KMS-11 (cell line): ENCODE data around the gene NCAM2.

Experiments
- H2AFZ ChIP-seq: fragments of 200-600 bp; sonication (generic); 2 replicates; pipeline ENCODE4 v1.6.1; 2016; ENCODE audit warnings: antibody characterized with exemption, mixed run types, low read depth
- H3K27ac ChIP-seq: fragments of 200-600 bp; sonication (generic); 2 replicates; pipeline ENCODE4 v1.6.1; 2016; ENCODE audit warnings: mild to moderate bottlenecking, mixed run types
- H3K27me3 ChIP-seq: fragments of 200-600 bp; sonication (generic); 2 replicates; pipeline ENCODE4 v1.6.1; 2017; ENCODE audit warnings: mild to moderate bottlenecking, low read depth, mixed run types, moderate library complexity; ENCODE audit not compliant: insufficient read depth
- H3K36me3 ChIP-seq: fragments of 200-600 bp; sonication (generic); 2 replicates; pipeline ENCODE4 v1.6.1; 2017; ENCODE audit warnings: mild to moderate bottlenecking, mixed run types; ENCODE audit not compliant: insufficient read depth
- H3K4me1 ChIP-seq: fragments of 200-600 bp; sonication (generic); 2 replicates; pipeline ENCODE4 v1.6.1; 2016; ENCODE audit warnings: mild to moderate bottlenecking, low read depth, mixed run types; ENCODE audit not compliant: poor library complexity, severe bottlenecking
- H3K4me2 ChIP-seq: fragments of 200-600 bp; sonication (generic); 2 replicates; pipeline ENCODE4 v1.7.0; 2016; ENCODE audit warnings: mild to moderate bottlenecking, mixed run types
- H3K4me3 ChIP-seq: fragments of 200-600 bp; sonication (generic); IDR thresholded peaks from 2 replicates; pipeline ENCODE4 v1.6.1; 2017; ENCODE audit warnings: low read depth, low read length, mixed read lengths; ENCODE audit not compliant: insufficient read depth
- H3K79me2 ChIP-seq: fragments of 200-600 bp; sonication (generic); 2 replicates; pipeline ENCODE4 v1.6.1; 2016; ENCODE audit warnings: low read depth, mixed run types; ENCODE audit not compliant: insufficient read depth
- H3K9ac ChIP-seq: fragments of 200-600 bp; sonication (generic); 2 replicates; pipeline ENCODE4 v1.6.1; 2016; ENCODE audit warnings: mild to moderate bottlenecking, mixed run types
- H4K20me1 ChIP-seq: fragments of 200-600 bp; sonication (generic); 2 replicates; pipeline ENCODE4 v1.6.1; 2016; ENCODE audit warnings: mild to moderate bottlenecking, mixed run types; ENCODE audit not compliant: insufficient read depth
- CTCF ChIP-seq: fragments of 200-600 bp; sonication (generic); conservative IDR thresholded peaks from 2 replicates; pipeline ENCODE4 v1.6.1; 2017; ENCODE audit warnings: low read depth, mild to moderate bottlenecking, antibody characterized with exemption, low read length, moderate library complexity, mixed read lengths

The NCAM2 gene

DNA sequence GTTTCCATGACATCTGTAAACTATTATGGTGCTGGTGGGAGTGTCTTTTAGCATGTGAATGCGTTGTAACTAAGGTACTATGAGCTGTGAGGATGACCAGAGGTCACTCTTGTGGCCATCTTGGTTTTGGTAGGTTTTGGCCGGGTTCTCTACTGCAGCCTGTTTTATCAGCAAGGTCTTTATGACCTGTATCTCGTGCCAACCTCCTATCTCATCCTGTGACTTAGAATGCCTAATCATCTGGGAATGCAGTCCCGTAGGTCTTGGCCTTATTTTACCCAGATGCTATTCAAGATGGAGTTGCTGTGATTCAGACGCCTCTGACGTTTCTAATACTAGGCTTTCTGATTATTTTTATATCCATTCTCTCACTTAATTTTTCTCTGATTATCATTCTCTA, 9.4 kb downstream of the NCAM2 start:
- no peak overlapping the region for H2AFZ ChIP-seq
- H4K20me1 ChIP-seq = no peaks in the 10 kb centered on the region
- H3K4me2 ChIP-seq = no peak overlapping the region
- no peaks in the 10 kb centered on the region for H3K36me3 ChIP-seq
- H3K9ac ChIP-seq = no peak overlapping the region
- no peak for TF ChIP-seq CTCF
- no peak overlapping the region for H3K4me3 ChIP-seq
- H3K4me1 ChIP-seq = no peaks in the 10 kb centered on the region
- H3K79me2 ChIP-seq = no peaks in the 10 kb centered on the region
- H3K27me3 ChIP-seq = no peaks in the 10 kb centered on the region
- no peak overlapping the region for H3K27ac ChIP-seq

DNA sequence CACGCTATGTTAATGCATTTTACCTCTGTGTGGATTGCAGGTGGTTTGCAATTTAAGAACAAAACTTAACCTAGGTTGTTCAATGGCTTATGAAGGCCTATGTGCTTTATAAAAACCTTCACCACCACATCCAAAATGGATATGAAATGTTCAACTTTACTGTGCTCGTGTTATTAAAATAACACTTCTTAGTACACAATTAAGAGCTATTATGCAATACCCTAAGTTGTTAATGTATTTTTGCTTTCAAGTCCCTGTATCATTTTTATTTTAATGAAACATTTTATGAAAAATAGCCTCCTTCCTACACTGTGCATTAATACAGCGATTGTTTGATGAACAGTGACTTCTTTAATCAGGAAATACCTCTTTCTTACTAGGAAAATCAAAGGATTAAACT, 12.0 kb downstream of the NCAM2 start:
- TF ChIP-seq CTCF = no peak
- Histone ChIP-seq H3K36me3 (no peaks in the 10 kb centered on the region), H3K4me2 (no peak overlapping the region), H4K20me1 (no peaks in the 10 kb centered on the region), H3K4me3 (no peak overlapping the region), H3K79me2 (no peaks in the 10 kb centered on the region), H3K27ac (no peak overlapping the region), H3K4me1 (no peaks in the 10 kb centered on the region), H3K9ac (no peak overlapping the region), H3K27me3 (no peaks in the 10 kb centered on the region), H2AFZ (no peak overlapping the region)

- Histone ChIP-seq H3K9ac (no peak overlapping the region), H4K20me1 (no peaks in the 10 kb centered on the region), H3K27me3 (no peaks in the 10 kb centered on the region), H2AFZ (no peak overlapping the region), H3K79me2 (no peaks in the 10 kb centered on the region), H3K27ac (no peak overlapping the region), H3K4me2 (no peak overlapping the region), H3K36me3 (no peaks in the 10 kb centered on the region), H3K4me1 (no peaks in the 10 kb centered on the region), H3K4me3 (no peak overlapping the region)
- TF ChIP-seq CTCF = no peak
These were observed 12.5 kb downstream of the NCAM2 start for GRCh38 chr21:21010698-21011097.

- H3K4me3 ChIP-seq = no peak overlapping the region
- H4K20me1 ChIP-seq = no peaks in the 10 kb centered on the region
- H2AFZ ChIP-seq = no peak overlapping the region
- no peaks in the 10 kb centered on the region for H3K4me1 ChIP-seq
- no peak overlapping the region for H3K9ac ChIP-seq
- no peak for TF ChIP-seq CTCF
- H3K79me2 ChIP-seq = no peaks in the 10 kb centered on the region
- no peaks in the 10 kb centered on the region for H3K36me3 ChIP-seq
- no peak overlapping the region for H3K27ac ChIP-seq
- H3K4me2 ChIP-seq = no peak overlapping the region
- no peaks in the 10 kb centered on the region for H3K27me3 ChIP-seq
These were observed 20.6 kb downstream of the NCAM2 start for GRCh38 chr21:21018821-21019220.

GRCh38 chr21:21019681-21020080, 21.5 kb downstream of the NCAM2 start:
- Histone ChIP-seq H4K20me1 (no peaks in the 10 kb centered on the region), H3K4me2 (no peak overlapping the region), H3K27ac (no peak overlapping the region), H3K36me3 (no peaks in the 10 kb centered on the region), H3K4me3 (no peak overlapping the region), H2AFZ (no peak overlapping the region), H3K79me2 (no peaks in the 10 kb centered on the region), H3K9ac (no peak overlapping the region), H3K4me1 (no peaks in the 10 kb centered on the region), H3K27me3 (no peaks in the 10 kb centered on the region)
- no peak for TF ChIP-seq CTCF
